ENCODE data around the gene SHROOM3. TPM values are rescaled to one million over a fixed set of nuclear protein-coding genes. Genes with fewer than 3 reads are reported as not detected.

The SHROOM3 gene
- total RNA-seq, 1 experiment from 2014 or later: 27.6 TPM

- H3K27ac Mint-ChIP-seq: peak overlapping the region; percentile 5 to 15 (median 11); a peak in 4 of 7 replicates
- H3K27ac ChIP-seq (ENCODE audit: insufficient read length, low read depth, low read length): no peak overlapping the region
- H3K4ac ChIP-seq (ENCODE audit: low read depth, low read length): no peak overlapping the region
- no peak overlapping the region for H3K18ac ChIP-seq (ENCODE audit: insufficient read length, low read depth, low read length)
- WGBS (ENCODE audit: extremely low coverage, insufficient read length, low lambda C conversion rate): no CpG with 5 or more reads among the region's 11 CpGs
- no peaks in the 10 kb centered on the region for H4K20me1 ChIP-seq (ENCODE audit: control insufficient read depth, insufficient read depth, insufficient read length)
- no peaks in the 10 kb centered on the region for H3K23me2 ChIP-seq (ENCODE audit: insufficient read length, low read depth, low read length, poor library complexity, severe bottlenecking)
- H3K27me3 Mint-ChIP-seq (ENCODE audit: low read depth): no peaks in the 10 kb centered on the region; the same call in none of the 2 replicates
- H3K27me3 ChIP-seq (ENCODE audit: insufficient read depth, low read length): no peaks in the 10 kb centered on the region
- no peak overlapping the region for H3K4me2 ChIP-seq (ENCODE audit: insufficient read depth, insufficient read length, low read length)
- no peaks in the 10 kb centered on the region for H3K79me1 ChIP-seq (ENCODE audit: insufficient read depth, low read depth, low read length, poor library complexity, severe bottlenecking)
- H2BK120ac ChIP-seq (ENCODE audit: low read depth, low read length, poor library complexity, severe bottlenecking): no peak overlapping the region
- H4K91ac ChIP-seq (ENCODE audit: insufficient read length, low read depth, low read length): no peak overlapping the region
- H3T11ph ChIP-seq (ENCODE audit: low read length): no peak overlapping the region
- H2AK5ac ChIP-seq (ENCODE audit: insufficient read length, low read length): no peak overlapping the region
- no peak overlapping the region for H2BK5ac ChIP-seq (ENCODE audit: insufficient read length, low read length)
- no peaks in the 10 kb centered on the region for H3K9me3 Mint-ChIP-seq
- no peaks in the 10 kb centered on the region for H3K79me2 ChIP-seq (ENCODE audit: insufficient read depth, low read length)
- DNase-seq: no peak
- H2BK20ac ChIP-seq (ENCODE audit: low read depth, low read length, poor library complexity, severe bottlenecking): no peak overlapping the region
- no peaks in the 10 kb centered on the region for H3K9me3 ChIP-seq (ENCODE audit: control insufficient read depth, low read depth, low read length)
- H3K4me3 Mint-ChIP-seq: no peak overlapping the region; a peak in 1 of 5 replicates
- TF ChIP-seq, protein P1, sequence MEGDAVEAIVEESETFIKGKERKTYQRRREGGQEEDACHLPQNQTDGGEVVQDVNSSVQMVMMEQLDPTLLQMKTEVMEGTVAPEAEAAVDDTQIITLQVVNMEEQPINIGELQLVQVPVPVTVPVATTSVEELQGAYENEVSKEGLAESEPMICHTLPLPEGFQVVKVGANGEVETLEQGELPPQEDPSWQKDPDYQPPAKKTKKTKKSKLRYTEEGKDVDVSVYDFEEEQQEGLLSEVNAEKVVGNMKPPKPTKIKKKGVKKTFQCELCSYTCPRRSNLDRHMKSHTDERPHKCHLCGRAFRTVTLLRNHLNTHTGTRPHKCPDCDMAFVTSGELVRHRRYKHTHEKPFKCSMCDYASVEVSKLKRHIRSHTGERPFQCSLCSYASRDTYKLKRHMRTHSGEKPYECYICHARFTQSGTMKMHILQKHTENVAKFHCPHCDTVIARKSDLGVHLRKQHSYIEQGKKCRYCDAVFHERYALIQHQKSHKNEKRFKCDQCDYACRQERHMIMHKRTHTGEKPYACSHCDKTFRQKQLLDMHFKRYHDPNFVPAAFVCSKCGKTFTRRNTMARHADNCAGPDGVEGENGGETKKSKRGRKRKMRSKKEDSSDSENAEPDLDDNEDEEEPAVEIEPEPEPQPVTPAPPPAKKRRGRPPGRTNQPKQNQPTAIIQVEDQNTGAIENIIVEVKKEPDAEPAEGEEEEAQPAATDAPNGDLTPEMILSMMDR (conservative IDR thresholded peaks at IDR 0.05): no peak
- H3K56ac ChIP-seq (ENCODE audit: insufficient read length, low read depth, low read length): no peak overlapping the region
- no peaks in the 10 kb centered on the region for H3K36me3 Mint-ChIP-seq (ENCODE audit: insufficient read depth in 1 of 3, low read depth in 3 of 3)
- H3K14ac ChIP-seq (ENCODE audit: insufficient read depth, low read length): no peak overlapping the region
- H4K5ac ChIP-seq (ENCODE audit: insufficient read length, low read depth, low read length): no peak overlapping the region
- peaks cover 21 to 25% of the 10 kb centered on the region in 2 experiments for H3K4me1 Mint-ChIP-seq
- H3K4me1 ChIP-seq (ENCODE audit: insufficient read depth, low read length): no peaks in the 10 kb centered on the region
- H3K23ac ChIP-seq (ENCODE audit: insufficient read length, low read depth, low read length): no peak overlapping the region
- no peak overlapping the region for H2AFZ ChIP-seq (ENCODE audit: low read length)
- H2BK15ac ChIP-seq (ENCODE audit: low read depth, low read length): no peak overlapping the region
- H3K9ac ChIP-seq (ENCODE audit: extremely low read depth, insufficient read length, low read length): no peak overlapping the region
- no peak overlapping the region for H2BK12ac ChIP-seq (ENCODE audit: insufficient read length, low read depth, low read length)
- no peak overlapping the region for H4K8ac ChIP-seq (replicated peaks; ENCODE audit: insufficient read length, low read depth, low read length)
These were observed 396.1 kb downstream of the SHROOM3 start for GRCh38 chr4:76830964-76831703.
